ENCODE measurements around the gene PHACTR2. TPM values are rescaled to one million over a fixed set of nuclear protein-coding genes. Genes with fewer than 3 reads are reported as not detected.

Gene PHACTR2
- total RNA-seq, 4 donors from 2014 or later, result 95.0 to 127 (median 111) TPM

- TF ChIP-seq POLR2A (IDR thresholded peaks at IDR 0.05) (peak in 1 of 2 donors; percentile 2), CTCF (IDR thresholded peaks at IDR 0.05) (no peak)
- Histone ChIP-seq H3K9me3 (no peaks in the 10 kb centered on the region), H3K4me3 (replicated peaks in 1 of 3) (no peak overlapping the region), H3K36me3 (no peaks in the 10 kb centered on the region), H3K4me1 (peaks cover 72 to 79% of the 10 kb centered on the region in 2 donors), H3K27ac (peak overlapping the region; percentile 89 to 97 (median 93)), H3K27me3 (no peaks in the 10 kb centered on the region)
- intact Hi-C loops (cut with DNase I), result no loop called here
- DNase-seq, result no peak
- WGBS, 2 donors, result 81 to 89% methylated on average over 8 of the region's 8 CpGs
These were observed 69.6 kb downstream of the PHACTR2 start for GRCh38 chr6:143747347-143747842.

DNA sequence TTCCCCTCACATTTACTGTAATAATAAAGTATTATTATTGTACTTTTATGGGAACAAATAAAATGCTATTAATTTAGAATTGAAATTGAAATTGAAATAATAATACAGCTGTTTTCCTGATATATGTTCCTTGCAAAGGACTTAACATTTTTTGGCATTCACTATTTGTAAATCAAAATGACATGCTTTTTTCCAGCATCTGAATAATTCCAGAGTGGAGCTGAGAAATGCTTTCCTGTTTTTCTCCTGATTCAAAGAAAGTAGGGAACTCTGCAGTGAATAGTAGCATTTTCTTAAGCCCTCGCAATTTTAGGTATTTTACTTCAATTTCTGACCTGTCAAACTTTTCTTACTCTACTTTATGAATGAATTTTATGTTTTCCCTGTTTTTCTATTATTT, 72.1 kb downstream of the PHACTR2 start:
- 88 to 91% methylated on average over 1 of the region's 1 CpG for WGBS, 2 donors
- Histone ChIP-seq H3K4me1 (peaks cover 51 to 54% of the 10 kb centered on the region in 2 donors), H3K4me3 (replicated peaks in 1 of 3) (no peak overlapping the region), H3K27ac (peak overlapping the region in 1 of 3 donors; percentile 30), H3K36me3 (no peaks in the 10 kb centered on the region), H3K9me3 (no peaks in the 10 kb centered on the region), H3K27me3 (no peaks in the 10 kb centered on the region)
- intact Hi-C loops (cut with DNase I), result loop anchor here (10.0 kb wide), 1 partner anchor 65 kb away; no protein-coding TSS in a partner anchor
- TF ChIP-seq POLR2A (IDR thresholded peaks at IDR 0.05) (no peak), CTCF (IDR thresholded peaks at IDR 0.05) (no peak)
- no peak for DNase-seq

DNA sequence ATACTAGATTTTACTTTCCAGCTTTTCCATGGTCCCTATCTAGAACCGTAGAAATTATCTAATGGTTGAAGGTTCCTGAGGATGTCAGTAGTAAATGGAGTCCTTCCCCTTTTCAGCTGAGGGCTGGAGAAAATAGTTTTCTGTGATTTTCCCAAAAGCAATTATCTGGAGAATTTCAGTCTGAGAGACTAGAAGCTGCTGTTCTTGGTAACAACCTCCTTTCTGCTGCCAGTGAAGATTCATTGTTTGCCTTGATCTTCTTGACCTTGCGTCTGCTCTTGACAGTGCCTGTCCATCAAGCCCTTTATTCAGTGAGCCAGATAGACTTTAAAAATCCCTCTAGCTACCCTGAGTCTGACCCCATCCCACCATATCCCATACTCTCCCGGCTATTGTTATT, 73.1 kb downstream of the PHACTR2 start:
- DNase-seq, result no peak
- Histone ChIP-seq H3K27ac (no peak overlapping the region), H3K27me3 (no peaks in the 10 kb centered on the region), H3K36me3 (peaks cover 0 to 1% of the 10 kb centered on the region in 2 donors), H3K9me3 (no peaks in the 10 kb centered on the region), H3K4me1 (peaks cover 44% of the 10 kb centered on the region in 2 donors), H3K4me3 (replicated peaks in 1 of 3) (no peak overlapping the region)
- intact Hi-C loops (cut with DNase I), result loop anchor here (10.0 kb wide), 1 partner anchor 66 kb away; no protein-coding TSS in a partner anchor
- WGBS, 2 donors, result 67% methylated on average over 3 of the region's 3 CpGs
- no peak for TF ChIP-seq CTCF (IDR thresholded peaks at IDR 0.05)
- TF ChIP-seq POLR2A (IDR thresholded peaks at IDR 0.05), result no peak

GRCh38 chr6:143752459-143752858, 74.7 kb downstream of the PHACTR2 start:
- peaks cover 29 to 30% of the 10 kb centered on the region in 2 donors for H3K4me1 ChIP-seq
- H3K27me3 ChIP-seq, result no peaks in the 10 kb centered on the region
- DNase-seq, result no peak
- TF ChIP-seq CTCF (IDR thresholded peaks at IDR 0.05), result no peak
- TF ChIP-seq POLR2A (IDR thresholded peaks at IDR 0.05), result no peak
- no peaks in the 10 kb centered on the region for H3K9me3 ChIP-seq
- H3K4me3 ChIP-seq (replicated peaks in 1 of 3), result no peak overlapping the region
- H3K36me3 ChIP-seq, result peaks cover 0 to 3% of the 10 kb centered on the region in 2 donors
- intact Hi-C loops (cut with DNase I), result loop anchor here (10.0 kb wide), 1 partner anchor 68 kb away; no protein-coding TSS in a partner anchor
- H3K27ac ChIP-seq, result no peak overlapping the region
- 88 to 94% methylated on average over 2 of the region's 2 CpGs for WGBS, 2 donors

GRCh38 chr6:143753678-143754077, 75.9 kb downstream of the PHACTR2 start:
- no peak for DNase-seq
- WGBS, 2 donors, result 85 to 87% methylated on average over 4 of the region's 4 CpGs
- no peak for TF ChIP-seq CTCF (IDR thresholded peaks at IDR 0.05)
- TF ChIP-seq POLR2A (IDR thresholded peaks at IDR 0.05), result no peak
- Histone ChIP-seq H3K4me3 (replicated peaks in 1 of 3) (no peak overlapping the region), H3K36me3 (peaks cover 0 to 3% of the 10 kb centered on the region in 2 donors), H3K27me3 (no peaks in the 10 kb centered on the region), H3K9me3 (no peaks in the 10 kb centered on the region), H3K4me1 (peaks cover 18 to 20% of the 10 kb centered on the region in 2 donors), H3K27ac (no peak overlapping the region)
- intact Hi-C loops (cut with DNase I), result loop anchor here (10.0 kb wide), 1 partner anchor 69 kb away; no protein-coding TSS in a partner anchor

All from thyroid gland (tissue), 4 donors.